SK-N-SH treated with all-trans-retinoic acid at 6 μM for 48 hours (cell line): ENCODE data around the gene MID1.

Source experiments
- ARNTL ChIP-seq: fragments of 450-650 bp; formaldehyde crosslinking; IDR thresholded peaks from 2 replicates; pipeline ENCODE4 v1.5.0; 2020; ENCODE audit warnings: low read depth, mild to moderate bottlenecking, moderate library complexity, borderline replicate concordance
- PPARA ChIP-seq: fragments of 250-450 bp; sonication (Bioruptor Pico); IDR thresholded peaks from 2 replicates; pipeline ENCODE4 v1.5.0; 2020; ENCODE audit warnings: mild to moderate bottlenecking, borderline replicate concordance
- TF ChIP-seq, protein P1 (sequence below): fragments of 250-450 bp; sonication (Bioruptor Pico); IDR thresholded peaks from 2 replicates; pipeline ENCODE4 v1.5.1; 2020; ENCODE audit warnings: low read depth, mild to moderate bottlenecking, moderate library complexity

DNA sequence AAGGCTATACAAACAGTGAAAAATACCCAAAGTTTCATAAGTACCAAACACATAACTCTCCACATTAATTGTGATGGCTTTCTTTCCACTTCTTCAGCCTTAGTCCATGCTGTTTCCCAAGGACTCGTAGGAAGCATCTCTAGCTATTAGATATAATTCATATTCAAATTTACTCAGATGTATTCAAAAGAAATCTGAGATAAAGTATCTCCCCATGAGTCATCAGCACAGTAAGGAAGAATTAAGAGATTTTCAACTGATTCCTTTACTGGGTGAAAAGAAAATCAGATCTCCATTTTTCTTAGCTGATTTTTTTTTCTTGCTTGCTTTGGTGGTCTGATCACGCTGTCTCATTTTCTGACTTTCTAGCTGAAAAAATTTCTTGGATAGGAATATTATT, 71.7 kb downstream of the MID1 start:
- TF ChIP-seq ARNTL (CRISPR knock-in tag) (no peak), PPARA (CRISPR knock-in tag) (no peak)
- TF ChIP-seq, protein P1, sequence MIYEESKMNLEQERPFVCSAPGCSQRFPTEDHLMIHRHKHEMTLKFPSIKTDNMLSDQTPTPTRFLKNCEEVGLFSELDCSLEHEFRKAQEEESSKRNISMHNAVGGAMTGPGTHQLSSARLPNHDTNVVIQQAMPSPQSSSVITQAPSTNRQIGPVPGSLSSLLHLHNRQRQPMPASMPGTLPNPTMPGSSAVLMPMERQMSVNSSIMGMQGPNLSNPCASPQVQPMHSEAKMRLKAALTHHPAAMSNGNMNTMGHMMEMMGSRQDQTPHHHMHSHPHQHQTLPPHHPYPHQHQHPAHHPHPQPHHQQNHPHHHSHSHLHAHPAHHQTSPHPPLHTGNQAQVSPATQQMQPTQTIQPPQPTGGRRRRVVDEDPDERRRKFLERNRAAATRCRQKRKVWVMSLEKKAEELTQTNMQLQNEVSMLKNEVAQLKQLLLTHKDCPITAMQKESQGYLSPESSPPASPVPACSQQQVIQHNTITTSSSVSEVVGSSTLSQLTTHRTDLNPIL: no peak
